Liver (tissue), 9 donors: ENCODE measurements around the gene SLC1A5. TPM values are rescaled to one million over a fixed set of nuclear protein-coding genes. Genes with fewer than 3 reads are reported as not detected.

Experiments used
- DNase-seq: peaks from one replicate; pipeline ENCODE4 v3.0.0-alpha.2; 2017; ENCODE audit warnings: low spot score
- H3K27ac ChIP-seq, 2 donors: one replicate each; pipeline ENCODE4 v1.7.0; 2013; ENCODE audit warnings: inconsistent platforms in 2 of 2, low read length in 2 of 2, control low read depth in 1 of 2, low read depth in 1 of 2, mild to moderate bottlenecking in 1 of 2
- H3K27me3 ChIP-seq, 4 donors: one replicate each; pipeline versions ENCODE4 v1.6.1 to v1.7.0; 2013; ENCODE audit warnings: low read length in 3 of 4, inconsistent platforms in 1 of 4, mild to moderate bottlenecking in 1 of 4, moderate library complexity in 1 of 4; ENCODE audit not compliant: control insufficient read depth in 4 of 4, insufficient read depth in 4 of 4
- H3K36me3 ChIP-seq, 4 donors: one replicate each; pipeline versions ENCODE4 v1.6.1 to v1.7.0; 2013; ENCODE audit warnings: low read length in 3 of 4, mild to moderate bottlenecking in 3 of 4, low read depth in 1 of 4, moderate library complexity in 1 of 4; ENCODE audit not compliant: control insufficient read depth in 4 of 4, insufficient read depth in 3 of 4
- H3K4me1 ChIP-seq, 4 donors: one replicate each; pipeline versions ENCODE4 v1.6.1 to v1.7.0; 2013; ENCODE audit warnings: low read length in 3 of 4, mild to moderate bottlenecking in 3 of 4, moderate library complexity in 1 of 4; ENCODE audit not compliant: control insufficient read depth in 4 of 4, insufficient read depth in 4 of 4
- H3K4me3 ChIP-seq, 3 donors: one replicate each; pipeline versions ENCODE4 v1.6.1 to v1.7.0; 2013; ENCODE audit warnings: low read length in 3 of 3, control low read depth in 1 of 3, low read depth in 1 of 3, mild to moderate bottlenecking in 1 of 3
- H3K9ac ChIP-seq, 2 donors: one replicate each; pipeline ENCODE4 v1.7.0; 2013; ENCODE audit warnings: low read length in 2 of 2, mild to moderate bottlenecking in 2 of 2, moderate library complexity in 2 of 2, control low read depth in 1 of 2, low read depth in 1 of 2
- H3K9me3 ChIP-seq, 4 donors: one replicate each; pipeline versions ENCODE4 v1.6.1 to v1.7.0; 2013; ENCODE audit warnings: low read length in 3 of 4; ENCODE audit not compliant: control insufficient read depth in 4 of 4
- ATF3 ChIP-seq: IDR thresholded peaks from 2 replicates; pipeline ENCODE4 v1.6.1; 2016; ENCODE audit warnings: antibody characterized with exemption
- CTCF ChIP-seq: fragments of 150-350 bp; IDR thresholded peaks from 2 replicates; pipeline ENCODE4 v1.5.1; 2017; ENCODE audit warnings: improper control_type of control experiment, low read depth, low read length; ENCODE audit not compliant: missing input control
- EGR1 ChIP-seq, 2 donors: IDR thresholded peaks; 2 replicates each; pipeline ENCODE4 v1.6.1; 2016 to 2018; ENCODE audit warnings: antibody characterized with exemption in 2 of 2, low read depth in 2 of 2
- FOXA1 ChIP-seq: IDR thresholded peaks from 2 replicates; pipeline ENCODE4 v1.6.1; 2016; ENCODE audit warnings: antibody characterized with exemption
- FOXA2 ChIP-seq: IDR thresholded peaks from 2 replicates; pipeline ENCODE4 v1.6.1; 2016; ENCODE audit warnings: antibody characterized with exemption
- GABPA ChIP-seq, 2 donors: IDR thresholded peaks in 1 of 2; conservative IDR thresholded peaks in 1 of 2; 2 replicates each; pipeline ENCODE4 v1.6.1; 2016; ENCODE audit warnings: antibody characterized with exemption in 2 of 2, mild to moderate bottlenecking in 1 of 2, moderate library complexity in 1 of 2
- HNF4A ChIP-seq, 2 donors: conservative IDR thresholded peaks; 2 replicates each; pipeline ENCODE4 v1.6.1; 2016; ENCODE audit warnings: antibody characterized with exemption in 2 of 2, mild to moderate bottlenecking in 2 of 2
- HNF4G ChIP-seq: IDR thresholded peaks from 2 replicates; pipeline ENCODE4 v1.6.1; 2016; ENCODE audit warnings: antibody characterized with exemption
- MAX ChIP-seq: IDR thresholded peaks from 2 replicates; pipeline ENCODE4 v1.6.1; 2016; ENCODE audit warnings: antibody characterized with exemption
- NR2F2 ChIP-seq: IDR thresholded peaks from 2 replicates; pipeline ENCODE4 v1.6.1; 2016; ENCODE audit warnings: antibody characterized with exemption
- RAD21 ChIP-seq, 2 donors: IDR thresholded peaks; 2 replicates each; pipeline ENCODE4 v1.6.1; 2016; ENCODE audit warnings: antibody characterized with exemption in 2 of 2, mild to moderate bottlenecking in 2 of 2
- REST ChIP-seq: IDR thresholded peaks from 2 replicates; pipeline ENCODE4 v1.6.1; 2016; ENCODE audit warnings: antibody characterized with exemption, mild to moderate bottlenecking
- RXRA ChIP-seq, 2 donors: IDR thresholded peaks; 2 replicates each; pipeline ENCODE4 v1.6.1; 2017 to 2018; ENCODE audit warnings: antibody characterized with exemption in 2 of 2, mild to moderate bottlenecking in 1 of 2
- SP1 ChIP-seq: IDR thresholded peaks from 2 replicates; pipeline ENCODE4 v1.6.1; 2018; ENCODE audit warnings: antibody characterized with exemption, mild to moderate bottlenecking
- TAF1 ChIP-seq: conservative IDR thresholded peaks from 2 replicates; pipeline ENCODE4 v1.6.1; 2016; ENCODE audit warnings: antibody characterized with exemption, mild to moderate bottlenecking
- YY1 ChIP-seq: IDR thresholded peaks from 2 replicates; pipeline ENCODE4 v1.6.1; 2016; ENCODE audit warnings: antibody characterized with exemption, mild to moderate bottlenecking
- ZBTB33 ChIP-seq: IDR thresholded peaks from 2 replicates; pipeline ENCODE4 v1.6.1; 2016; ENCODE audit warnings: antibody characterized with exemption
- WGBS: extraction: QIAGEN DNeasy Blood & Tissue Kit; methylation state at CpG from one replicate; pipeline ENCODE4 v1.1.7; 2013; 5-methylcytosine and 5-hydroxymethylcytosine counted together
- polyA plus RNA-seq, 2 donors: library from polyadenylated mRNA; stranded (reverse) in 1 of 2; unstranded in 1 of 2; fragments of 200-250 nt in 1 of 2; fragments of >200 nt in 1 of 2; fragmentation: Nextera tagmentation in 1 of 2; extraction: Ambion mirVana in 1 of 2; gene quantifications; one replicate each; pipeline versions ENCODE4 v1.2.1 to v1.2.3, GENCODE V29; 2013 to 2015
- total RNA-seq, 2 donors: library from RNA; depleted of rRNA; stranded (reverse); fragments of >200 nt; gene quantifications; one replicate each; pipeline ENCODE4 v1.2.3, GENCODE V29; 2014
- donor health status: healthy.
- donor health status: healthy.
- donor health status: healthy.
- donor health status: healthy.
- donor health status: healthy.

The SLC1A5 gene
- total and polyA plus RNA-seq, 4 donors: 1.5 to 90.8 (median 6.1) TPM

- TF ChIP-seq ATF3 (no peak), HNF4G (no peak), HNF4A (conservative IDR thresholded peaks at IDR 0.05) (no peak)
Measured at GRCh38 chr19:46745030-46745429, 43.4 kb downstream of the SLC1A5 start (continued).

- no peaks in the 10 kb centered on the region for H3K9me3 ChIP-seq
- no peaks in the 10 kb centered on the region for H3K27me3 ChIP-seq
- no peak overlapping the region for H3K27ac ChIP-seq
- no peak for TF ChIP-seq ATF3
- TF ChIP-seq SP1: no peak
- TF ChIP-seq TAF1: no peak
- TF ChIP-seq RXRA (IDR thresholded peaks at IDR 0.05): no peak
- no peak for TF ChIP-seq FOXA2
- no peak for TF ChIP-seq FOXA1
- TF ChIP-seq REST: no peak
- TF ChIP-seq HNF4G: no peak
- no peak for TF ChIP-seq HNF4A (conservative IDR thresholded peaks at IDR 0.05)
- TF ChIP-seq EGR1 (IDR thresholded peaks at IDR 0.05; ENCODE audit: low read depth in 2 of 2): no peak
- no peak for TF ChIP-seq NR2F2
- TF ChIP-seq CTCF: no peak
- TF ChIP-seq YY1: no peak
- TF ChIP-seq MAX: no peak
- TF ChIP-seq GABPA (IDR thresholded peaks at IDR 0.05 in 1 of 2, conservative IDR thresholded peaks at IDR 0.05 in 1 of 2): no peak
- TF ChIP-seq ZBTB33: no peak
- TF ChIP-seq RAD21 (IDR thresholded peaks at IDR 0.05): no peak
- no peak overlapping the region for H3K4me3 ChIP-seq
- H3K9ac ChIP-seq: no peak overlapping the region
- 87% methylated on average over 12 of the region's 12 CpGs for WGBS
- H3K36me3 ChIP-seq: peaks cover 0 to 2% (median under 1%) of the 10 kb centered on the region in 4 donors
- H3K4me1 ChIP-seq: peaks cover 10 to 39% (median 26%) of the 10 kb centered on the region in 4 donors
- no peak for DNase-seq
Measured at GRCh38 chr19:46744005-46744691, 44.2 kb downstream of the SLC1A5 start.
